ENCODE results near the gene AKAP13. TPM values are rescaled to one million over a fixed set of nuclear protein-coding genes. Genes with fewer than 3 reads are reported as not detected.

Gene AKAP13
- total RNA-seq, 1 experiment from 2014 or later, result 42.8 TPM

- DNase-seq (ENCODE audit: low read depth), result no peak
These were observed 346.7 kb downstream of the AKAP13 start for GRCh38 chr15:85727068-85727467.

GRCh38 chr15:85730001-85730820 is 349.8 kb downstream of the AKAP13 start:
- DNase-seq (ENCODE audit: low read depth), result peak; percentile 63

GRCh38 chr15:85733416-85733815 is 353.0 kb downstream of the AKAP13 start:
- DNase-seq (ENCODE audit: low read depth), result no peak

GRCh38 chr15:85737061-85737460 is 356.7 kb downstream of the AKAP13 start:
- DNase-seq (ENCODE audit: low read depth), result no peak

GRCh38 chr15:85741021-85741421 is 360.6 kb downstream of the AKAP13 start:
- DNase-seq (ENCODE audit: low read depth), result no peak

- no peak for DNase-seq (ENCODE audit: low read depth)
These were observed 361.3 kb downstream of the AKAP13 start for GRCh38 chr15:85741662-85742061.

GRCh38 chr15:85742186-85742821 is 361.9 kb downstream of the AKAP13 start:
- DNase-seq (ENCODE audit: low read depth), result no peak

GRCh38 chr15:85743392-85744055 is 363.1 kb downstream of the AKAP13 start:
- DNase-seq (ENCODE audit: low read depth), result no peak

- DNase-seq (ENCODE audit: low read depth), result no peak
These were observed 364.2 kb downstream of the AKAP13 start for GRCh38 chr15:85744579-85744978.

- no peak for DNase-seq (ENCODE audit: low read depth)
These were observed 364.6 kb downstream of the AKAP13 start for GRCh38 chr15:85745023-85745422.

- DNase-seq (ENCODE audit: low read depth), result no peak
These were observed 365.2 kb downstream of the AKAP13 start for GRCh38 chr15:85745525-85746150.

GRCh38 chr15:85746641-85747040 is 366.2 kb downstream of the AKAP13 start:
- no peak for DNase-seq (ENCODE audit: low read depth)

GRCh38 chr15:85748176-85748575 is 367.8 kb downstream of the AKAP13 start:
- DNase-seq (ENCODE audit: low read depth), result no peak

GRCh38 chr15:85748729-85749128 is 368.3 kb downstream of the AKAP13 start:
- DNase-seq (ENCODE audit: low read depth), result no peak

- DNase-seq (ENCODE audit: low read depth), result no peak
These were observed 369.1 kb downstream of the AKAP13 start for GRCh38 chr15:85749261-85750151.

- DNase-seq (ENCODE audit: low read depth), result no peak
These were observed 370.2 kb downstream of the AKAP13 start for GRCh38 chr15:85750319-85751290.

GRCh38 chr15:85751291-85752123 is 371.1 kb downstream of the AKAP13 start:
- no peak for DNase-seq (ENCODE audit: low read depth)

- no peak for DNase-seq (ENCODE audit: low read depth)
These were observed 371.7 kb downstream of the AKAP13 start for GRCh38 chr15:85752124-85752475.

- no peak for DNase-seq (ENCODE audit: low read depth)
These were observed 372.1 kb downstream of the AKAP13 start for GRCh38 chr15:85752491-85752961.
